ENCODE data around the gene SDHAF4.

The SDHAF4 gene

GRCh38 chr6:70538376-70538775 is 28.4 kb upstream of the SDHAF4 start:
- H3K4me2 ChIP-seq (ENCODE audit: low read length), result no peak overlapping the region
- peaks cover 0 to 1% of the 10 kb centered on the region in 2 experiments for H3K36me3 ChIP-seq (ENCODE audit: control insufficient read depth in 1 of 2, insufficient read depth in 2 of 2, low read length in 2 of 2)
- no peak overlapping the region for H2BK12ac ChIP-seq (ENCODE audit: low read length)
- no peak overlapping the region for H2BK120ac ChIP-seq (ENCODE audit: insufficient read depth, low read length, poor library complexity)
- no peak for DNase-seq
- no CpG with 5 or more reads among the region's 1 CpG for WGBS (ENCODE audit: extremely low coverage, insufficient coverage, insufficient read length)
- H3K18ac ChIP-seq (ENCODE audit: low read length), result no peak overlapping the region
- H3K23ac ChIP-seq (ENCODE audit: low read length), result no peak overlapping the region
- H3K4me1 ChIP-seq (ENCODE audit: control insufficient read depth in 1 of 2, insufficient read depth in 2 of 2, low read length in 2 of 2), result no peaks in the 10 kb centered on the region
- no peaks in the 10 kb centered on the region for H3K79me1 ChIP-seq (ENCODE audit: low read length)
- H3K4me3 ChIP-seq (ENCODE audit: low read depth, low read length), result no peak overlapping the region
- no peak overlapping the region for H4K91ac ChIP-seq (ENCODE audit: low read depth, low read length)
- H3K27me3 ChIP-seq (ENCODE audit: insufficient read depth, low read length), result no peaks in the 10 kb centered on the region
- H3K27ac ChIP-seq (ENCODE audit: low read depth, low read length), result no peak overlapping the region
- no peak overlapping the region for H3K9ac ChIP-seq (ENCODE audit: low read length)
- H3K4ac ChIP-seq (ENCODE audit: low read depth, low read length), result no peak overlapping the region
- no peak overlapping the region for H4K8ac ChIP-seq (ENCODE audit: low read depth, low read length)
- no peak overlapping the region for H4K12ac ChIP-seq (ENCODE audit: low read depth, low read length)
- H2AK5ac ChIP-seq (ENCODE audit: low read length), result no peak overlapping the region
- no peak overlapping the region for H3K14ac ChIP-seq (ENCODE audit: low read length)
- no peaks in the 10 kb centered on the region for H3K79me2 ChIP-seq (ENCODE audit: control insufficient read depth, insufficient read depth, low read length, poor library complexity)
- no peak overlapping the region for H2BK5ac ChIP-seq (ENCODE audit: low read depth, low read length, poor library complexity)
- H3K9me3 ChIP-seq (ENCODE audit: insufficient read depth, low read depth, low read length), result no peaks in the 10 kb centered on the region
- no peak overlapping the region for H2AFZ ChIP-seq (ENCODE audit: insufficient read depth, low read length, poor library complexity)

GRCh38 chr6:70547313-70547712 is 19.4 kb upstream of the SDHAF4 start:
- no peak overlapping the region for H3K23ac ChIP-seq (ENCODE audit: low read length)
- DNase-seq, result peak in 1 of 2 donors; percentile 16
- no peaks in the 10 kb centered on the region for H3K79me1 ChIP-seq (ENCODE audit: low read length)
- no peak overlapping the region for H2BK5ac ChIP-seq (ENCODE audit: low read depth, low read length, poor library complexity)
- H4K12ac ChIP-seq (ENCODE audit: low read depth, low read length), result no peak overlapping the region
- H3K79me2 ChIP-seq (ENCODE audit: control insufficient read depth, insufficient read depth, low read length, poor library complexity), result no peaks in the 10 kb centered on the region
- no peak overlapping the region for H3K4me2 ChIP-seq (ENCODE audit: low read length)
- no peak overlapping the region for H3K4me3 ChIP-seq (ENCODE audit: low read depth, low read length)
- H4K8ac ChIP-seq (ENCODE audit: low read depth, low read length), result no peak overlapping the region
- H3K14ac ChIP-seq (ENCODE audit: low read length), result no peak overlapping the region
- no peak overlapping the region for H2BK12ac ChIP-seq (ENCODE audit: low read length)
- no peaks in the 10 kb centered on the region for H3K4me1 ChIP-seq (ENCODE audit: control insufficient read depth in 1 of 2, insufficient read depth in 2 of 2, low read length in 2 of 2)
- no peak overlapping the region for H4K91ac ChIP-seq (ENCODE audit: low read depth, low read length)
- H3K27ac ChIP-seq (ENCODE audit: low read depth, low read length), result no peak overlapping the region
- H3K36me3 ChIP-seq (ENCODE audit: control insufficient read depth in 1 of 2, insufficient read depth in 2 of 2, low read length in 2 of 2), result no peaks in the 10 kb centered on the region
- H3K9ac ChIP-seq (ENCODE audit: low read length), result no peak overlapping the region
- H3K27me3 ChIP-seq (ENCODE audit: insufficient read depth, low read length), result no peaks in the 10 kb centered on the region
- H3K9me3 ChIP-seq (ENCODE audit: insufficient read depth, low read depth, low read length), result no peaks in the 10 kb centered on the region
- no peak overlapping the region for H2AFZ ChIP-seq (ENCODE audit: insufficient read depth, low read length, poor library complexity)
- no peak overlapping the region for H3K4ac ChIP-seq (ENCODE audit: low read depth, low read length)
- no peak overlapping the region for H2AK5ac ChIP-seq (ENCODE audit: low read length)
- no peak overlapping the region for H3K18ac ChIP-seq (ENCODE audit: low read length)
- no peak overlapping the region for H2BK120ac ChIP-seq (ENCODE audit: insufficient read depth, low read length, poor library complexity)

GRCh38 chr6:70547905-70548304 is 18.8 kb upstream of the SDHAF4 start:
- Histone ChIP-seq H3K9ac (ENCODE audit: low read length) (no peak overlapping the region), H3K9me3 (ENCODE audit: insufficient read depth, low read depth, low read length) (no peaks in the 10 kb centered on the region), H2BK5ac (ENCODE audit: low read depth, low read length, poor library complexity) (no peak overlapping the region), H4K91ac (ENCODE audit: low read depth, low read length) (no peak overlapping the region), H3K4me3 (ENCODE audit: low read depth, low read length) (no peak overlapping the region), H2AK5ac (ENCODE audit: low read length) (no peak overlapping the region), H3K27ac (ENCODE audit: low read depth, low read length) (no peak overlapping the region), H2AFZ (ENCODE audit: insufficient read depth, low read length, poor library complexity) (no peak overlapping the region), H3K4ac (ENCODE audit: low read depth, low read length) (no peak overlapping the region), H3K4me1 (ENCODE audit: control insufficient read depth in 1 of 2, insufficient read depth in 2 of 2, low read length in 2 of 2) (no peaks in the 10 kb centered on the region), H3K14ac (ENCODE audit: low read length) (no peak overlapping the region), H4K8ac (ENCODE audit: low read depth, low read length) (no peak overlapping the region), H3K23ac (ENCODE audit: low read length) (no peak overlapping the region), H2BK12ac (ENCODE audit: low read length) (no peak overlapping the region), H4K12ac (ENCODE audit: low read depth, low read length) (no peak overlapping the region), H3K18ac (ENCODE audit: low read length) (no peak overlapping the region), H2BK120ac (ENCODE audit: insufficient read depth, low read length, poor library complexity) (no peak overlapping the region), H3K79me2 (ENCODE audit: control insufficient read depth, insufficient read depth, low read length, poor library complexity) (no peaks in the 10 kb centered on the region), H3K79me1 (ENCODE audit: low read length) (no peaks in the 10 kb centered on the region), H3K4me2 (ENCODE audit: low read length) (no peak overlapping the region), H3K36me3 (ENCODE audit: control insufficient read depth in 1 of 2, insufficient read depth in 2 of 2, low read length in 2 of 2) (no peaks in the 10 kb centered on the region), H3K27me3 (ENCODE audit: insufficient read depth, low read length) (no peaks in the 10 kb centered on the region)
- WGBS (ENCODE audit: extremely low coverage, insufficient coverage, insufficient read length), result no CpG with 5 or more reads among the region's 3 CpGs
- no peak for DNase-seq

- Histone ChIP-seq H3K14ac (ENCODE audit: low read length) (no peak overlapping the region), H2BK120ac (ENCODE audit: insufficient read depth, low read length, poor library complexity) (no peak overlapping the region), H3K79me1 (ENCODE audit: low read length) (no peaks in the 10 kb centered on the region), H3K18ac (ENCODE audit: low read length) (no peak overlapping the region), H3K36me3 (ENCODE audit: control insufficient read depth in 1 of 2, insufficient read depth in 2 of 2, low read length in 2 of 2) (no peaks in the 10 kb centered on the region), H3K9me3 (ENCODE audit: insufficient read depth, low read depth, low read length) (no peaks in the 10 kb centered on the region), H3K4ac (ENCODE audit: low read depth, low read length) (no peak overlapping the region), H3K27me3 (ENCODE audit: insufficient read depth, low read length) (no peaks in the 10 kb centered on the region), H3K4me3 (ENCODE audit: low read depth, low read length) (no peak overlapping the region), H3K9ac (ENCODE audit: low read length) (no peak overlapping the region), H4K91ac (ENCODE audit: low read depth, low read length) (no peak overlapping the region), H4K12ac (ENCODE audit: low read depth, low read length) (no peak overlapping the region), H2AK5ac (ENCODE audit: low read length) (no peak overlapping the region), H3K79me2 (ENCODE audit: control insufficient read depth, insufficient read depth, low read length, poor library complexity) (no peaks in the 10 kb centered on the region), H3K23ac (ENCODE audit: low read length) (no peak overlapping the region), H4K8ac (ENCODE audit: low read depth, low read length) (no peak overlapping the region), H3K27ac (ENCODE audit: low read depth, low read length) (no peak overlapping the region), H2BK12ac (ENCODE audit: low read length) (no peak overlapping the region), H2BK5ac (ENCODE audit: low read depth, low read length, poor library complexity) (no peak overlapping the region), H3K4me2 (ENCODE audit: low read length) (no peak overlapping the region), H2AFZ (ENCODE audit: insufficient read depth, low read length, poor library complexity) (no peak overlapping the region), H3K4me1 (ENCODE audit: control insufficient read depth in 1 of 2, insufficient read depth in 2 of 2, low read length in 2 of 2) (no peaks in the 10 kb centered on the region)
- no peak for DNase-seq
Measured at GRCh38 chr6:70549327-70549726, 17.4 kb upstream of the SDHAF4 start.

GRCh38 chr6:70551566-70551965 is 15.2 kb upstream of the SDHAF4 start:
- Histone ChIP-seq H3K27me3 (ENCODE audit: insufficient read depth, low read length) (no peaks in the 10 kb centered on the region), H3K27ac (ENCODE audit: low read depth, low read length) (no peak overlapping the region), H2BK120ac (ENCODE audit: insufficient read depth, low read length, poor library complexity) (no peak overlapping the region), H2AFZ (ENCODE audit: insufficient read depth, low read length, poor library complexity) (no peak overlapping the region), H3K4me1 (ENCODE audit: control insufficient read depth in 1 of 2, insufficient read depth in 2 of 2, low read length in 2 of 2) (no peaks in the 10 kb centered on the region), H3K79me1 (ENCODE audit: low read length) (no peaks in the 10 kb centered on the region), H4K91ac (ENCODE audit: low read depth, low read length) (no peak overlapping the region), H3K23ac (ENCODE audit: low read length) (no peak overlapping the region), H3K36me3 (ENCODE audit: control insufficient read depth in 1 of 2, insufficient read depth in 2 of 2, low read length in 2 of 2) (no peaks in the 10 kb centered on the region), H3K14ac (ENCODE audit: low read length) (no peak overlapping the region), H2AK5ac (ENCODE audit: low read length) (no peak overlapping the region), H3K9ac (ENCODE audit: low read length) (no peak overlapping the region), H3K9me3 (ENCODE audit: insufficient read depth, low read depth, low read length) (no peaks in the 10 kb centered on the region), H3K79me2 (ENCODE audit: control insufficient read depth, insufficient read depth, low read length, poor library complexity) (no peaks in the 10 kb centered on the region), H4K8ac (ENCODE audit: low read depth, low read length) (no peak overlapping the region), H2BK5ac (ENCODE audit: low read depth, low read length, poor library complexity) (no peak overlapping the region), H3K4ac (ENCODE audit: low read depth, low read length) (no peak overlapping the region), H2BK12ac (ENCODE audit: low read length) (no peak overlapping the region), H3K4me2 (ENCODE audit: low read length) (no peak overlapping the region), H3K18ac (ENCODE audit: low read length) (no peak overlapping the region), H3K4me3 (ENCODE audit: low read depth, low read length) (no peak overlapping the region), H4K12ac (ENCODE audit: low read depth, low read length) (no peak overlapping the region)
- DNase-seq, result no peak
- no CpG with 5 or more reads among the region's 1 CpG for WGBS (ENCODE audit: extremely low coverage, insufficient coverage, insufficient read length)
